IPS-15b (cell line): ENCODE measurements around the gene RAB30.

ENCODE experiments used
- H3K27me3 ChIP-seq: one replicate; pipeline ENCODE4 v1.6.1; 2013; ENCODE audit warnings: low read length; ENCODE audit not compliant: control insufficient read depth, insufficient read depth
- H3K36me3 ChIP-seq: one replicate; pipeline ENCODE4 v1.6.1; 2013; ENCODE audit warnings: low read length; ENCODE audit not compliant: control insufficient read depth, insufficient read depth
- H3K4me1 ChIP-seq: one replicate; pipeline ENCODE4 v1.6.1; 2013; ENCODE audit warnings: mild to moderate bottlenecking, low read length; ENCODE audit not compliant: control insufficient read depth, insufficient read depth
- H3K4me3 ChIP-seq: one replicate; pipeline ENCODE4 v1.5.1; 2013; ENCODE audit warnings: low read depth, low read length
- H3K9ac ChIP-seq: one replicate; pipeline ENCODE4 v1.6.1; 2013; ENCODE audit warnings: low read depth, mild to moderate bottlenecking, low read length
- H3K9me3 ChIP-seq: one replicate; pipeline ENCODE4 v1.6.1; 2013; ENCODE audit warnings: mild to moderate bottlenecking, low read length; ENCODE audit not compliant: control insufficient read depth, insufficient read depth

Gene RAB30

DNA sequence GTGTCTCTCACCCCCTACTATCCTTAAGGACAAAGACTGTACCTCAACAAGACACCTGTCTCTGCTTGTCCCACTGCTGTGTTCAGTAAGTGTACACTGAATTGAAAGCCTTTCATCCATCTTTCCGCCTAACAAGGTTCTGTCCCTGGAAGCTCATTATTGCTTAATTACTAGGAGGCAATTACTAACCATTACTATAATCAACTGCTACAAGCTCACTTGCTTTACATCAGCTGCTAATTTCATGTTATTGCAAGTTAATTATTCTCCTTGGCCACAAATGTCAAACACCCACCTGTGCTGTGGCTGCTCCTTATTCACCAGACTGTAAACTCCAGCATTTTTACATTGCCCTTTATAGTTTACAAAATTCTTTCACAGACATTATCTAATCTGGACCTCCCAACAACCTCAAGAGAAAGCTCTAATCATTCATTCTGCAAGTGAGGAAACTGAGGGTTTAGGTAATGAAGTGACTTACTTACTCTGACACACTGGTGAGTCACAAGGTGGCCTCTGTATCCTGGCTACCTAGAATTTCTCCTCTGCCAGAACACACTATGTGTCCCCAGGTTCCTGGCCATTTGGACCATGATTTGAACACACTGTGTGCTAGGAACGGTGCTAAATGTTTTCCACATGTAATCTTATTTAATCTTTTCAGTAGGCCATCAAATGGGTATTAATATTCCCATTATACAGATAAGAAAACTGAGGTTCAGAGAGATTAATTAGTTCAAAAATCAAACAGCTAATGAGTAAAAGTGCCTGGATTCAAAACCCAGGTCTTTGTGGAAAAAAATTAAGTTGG, 66.7 kb downstream of the RAB30 start:
- Histone ChIP-seq H3K4me1 (peaks cover 2% of the 10 kb centered on the region), H3K27me3 (no peaks in the 10 kb centered on the region), H3K4me3 (no peak overlapping the region), H3K9me3 (no peaks in the 10 kb centered on the region), H3K36me3 (no peaks in the 10 kb centered on the region), H3K9ac (no peak overlapping the region)

DNA sequence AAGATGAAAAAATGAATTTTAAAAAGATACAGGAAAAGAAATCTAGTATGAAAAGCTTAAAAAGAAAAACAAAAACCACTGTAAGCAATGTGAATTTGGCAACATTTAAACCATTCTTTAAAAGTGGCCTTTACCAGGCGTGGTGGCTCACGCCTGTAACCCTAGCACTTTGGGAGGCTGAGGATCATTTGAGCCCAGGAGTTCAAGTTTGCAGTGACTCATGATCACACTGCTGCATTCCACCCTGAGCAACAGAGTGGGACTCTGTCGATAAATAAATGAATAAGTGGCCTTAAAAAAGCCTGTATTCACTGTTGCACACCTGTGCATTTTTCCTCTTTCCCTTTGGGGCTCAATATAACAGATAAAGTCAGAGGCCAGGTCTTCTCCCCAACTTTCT, 69.2 kb downstream of the RAB30 start:
- Histone ChIP-seq H3K4me1 (peaks cover 2% of the 10 kb centered on the region), H3K9ac (no peak overlapping the region), H3K36me3 (no peaks in the 10 kb centered on the region), H3K9me3 (no peaks in the 10 kb centered on the region), H3K4me3 (no peak overlapping the region), H3K27me3 (no peaks in the 10 kb centered on the region)

DNA sequence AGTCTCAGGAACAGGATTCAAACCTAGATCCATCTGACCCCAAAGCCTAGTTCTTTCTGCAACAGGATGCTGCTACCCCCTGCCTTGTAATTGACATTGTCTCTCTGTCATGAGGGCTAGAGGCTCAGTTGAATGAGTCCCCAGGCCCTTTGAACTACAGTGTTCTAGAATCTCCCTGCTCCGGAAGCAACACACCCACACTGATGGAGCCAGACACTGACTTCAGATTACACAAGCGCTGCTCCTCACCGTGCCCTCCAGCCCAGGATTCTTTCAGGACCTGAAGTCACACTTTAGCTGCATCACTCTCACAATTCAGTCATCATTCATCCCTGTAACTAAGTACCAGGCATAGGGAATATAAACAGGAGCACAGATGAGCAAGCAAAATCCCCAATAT, 69.6 kb downstream of the RAB30 start:
- Histone ChIP-seq H3K36me3 (no peaks in the 10 kb centered on the region), H3K9ac (no peak overlapping the region), H3K4me3 (no peak overlapping the region), H3K4me1 (no peaks in the 10 kb centered on the region), H3K27me3 (no peaks in the 10 kb centered on the region), H3K9me3 (no peaks in the 10 kb centered on the region)

DNA sequence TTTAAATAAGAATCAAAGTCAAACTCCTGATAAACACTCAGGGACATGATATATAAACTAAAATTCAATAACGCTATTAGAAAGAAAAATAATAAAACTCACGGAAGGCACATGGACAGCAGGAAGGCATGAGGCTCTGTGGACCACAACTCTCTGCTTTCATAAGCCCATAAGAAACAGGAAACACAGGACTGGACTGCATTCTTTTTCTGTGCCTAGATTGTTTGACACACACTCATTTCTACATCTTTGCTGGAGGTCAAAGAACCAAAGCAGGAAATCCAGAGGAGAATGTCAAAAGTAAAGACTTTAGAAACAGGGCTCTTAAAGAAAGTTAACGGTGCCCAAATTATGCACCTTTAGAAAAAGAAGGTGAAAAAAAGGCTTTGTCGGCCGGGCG, 71.3 kb downstream of the RAB30 start:
- Histone ChIP-seq H3K4me1 (no peaks in the 10 kb centered on the region), H3K4me3 (no peak overlapping the region), H3K9me3 (no peaks in the 10 kb centered on the region), H3K9ac (no peak overlapping the region), H3K27me3 (no peaks in the 10 kb centered on the region), H3K36me3 (no peaks in the 10 kb centered on the region)

DNA sequence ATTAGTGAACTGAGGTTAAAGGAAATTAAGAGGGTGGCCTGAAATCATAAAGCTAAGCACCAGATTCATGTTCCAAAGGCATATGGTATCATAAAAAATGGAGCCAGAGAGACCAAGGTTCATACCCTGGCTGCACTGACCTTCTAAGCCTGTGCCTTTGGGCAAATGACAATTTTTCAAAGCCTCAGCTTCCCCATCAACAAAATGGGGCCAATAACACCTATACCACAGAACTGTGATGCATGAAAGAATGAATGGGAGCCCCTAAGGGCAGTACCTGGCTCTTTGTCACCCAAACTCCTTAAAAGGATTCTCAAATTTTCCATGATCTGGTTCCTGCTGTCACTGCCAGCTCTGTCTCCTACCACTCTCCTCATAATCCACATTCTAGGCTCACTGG, 72.5 kb downstream of the RAB30 start:
- Histone ChIP-seq H3K4me3 (no peak overlapping the region), H3K9me3 (no peaks in the 10 kb centered on the region), H3K36me3 (no peaks in the 10 kb centered on the region), H3K9ac (no peak overlapping the region), H3K4me1 (no peaks in the 10 kb centered on the region), H3K27me3 (no peaks in the 10 kb centered on the region)

DNA sequence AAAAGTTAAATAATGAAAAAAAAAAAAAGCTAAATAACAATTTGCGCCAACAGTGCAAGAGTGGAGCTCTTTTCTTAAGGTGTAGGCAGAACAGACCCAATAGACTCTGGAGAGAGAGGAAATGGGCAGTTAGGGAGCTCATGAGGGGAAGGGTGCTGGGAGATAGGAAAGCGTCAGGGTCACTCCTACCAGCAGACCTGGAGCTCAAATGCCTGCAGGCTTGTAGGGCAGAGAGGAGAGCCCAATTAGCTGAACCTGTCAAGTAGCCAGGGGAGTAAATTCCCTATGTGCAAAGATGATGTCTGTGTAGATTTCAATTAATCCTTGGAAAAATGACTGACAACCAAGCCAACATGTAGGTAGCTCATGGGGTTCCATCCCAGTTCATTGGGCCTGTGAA, 73.0 kb downstream of the RAB30 start:
- H3K9ac ChIP-seq = no peak overlapping the region
- H3K4me3 ChIP-seq = no peak overlapping the region
- no peaks in the 10 kb centered on the region for H3K36me3 ChIP-seq
- H3K9me3 ChIP-seq = no peaks in the 10 kb centered on the region
- no peaks in the 10 kb centered on the region for H3K27me3 ChIP-seq
- no peaks in the 10 kb centered on the region for H3K4me1 ChIP-seq

DNA sequence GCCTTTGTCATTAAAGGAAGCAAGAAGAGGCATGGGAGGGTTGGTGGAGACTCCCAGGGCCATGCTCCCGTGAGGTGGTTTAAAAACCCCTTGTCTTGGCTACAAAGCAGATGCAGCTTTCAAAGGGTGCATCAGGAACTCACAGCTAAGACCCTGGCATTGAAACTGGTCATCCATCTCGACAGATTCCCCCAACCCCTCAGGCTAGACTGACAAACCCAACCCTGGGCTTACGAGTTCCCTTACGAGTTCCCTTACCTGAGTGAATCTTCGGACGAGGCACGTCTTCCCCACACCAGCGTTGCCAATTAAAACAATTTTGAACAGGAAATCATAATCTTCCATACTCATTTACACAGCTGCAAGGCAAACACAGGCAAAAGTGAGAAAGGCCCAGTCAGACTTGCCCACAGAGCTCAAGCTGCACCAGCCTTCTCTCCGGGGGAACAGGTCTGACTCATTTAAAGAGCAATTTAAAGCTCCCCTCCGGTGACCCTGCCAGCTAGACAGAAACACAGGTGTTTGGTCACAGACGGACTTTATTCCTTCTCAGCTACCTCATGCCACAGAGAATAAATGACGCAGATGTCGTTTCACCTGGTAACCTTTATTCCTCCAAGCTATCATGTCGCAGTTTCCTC, 74.6 kb downstream of the RAB30 start:
- Histone ChIP-seq H3K9me3 (no peaks in the 10 kb centered on the region), H3K27me3 (no peaks in the 10 kb centered on the region), H3K9ac (no peak overlapping the region), H3K36me3 (no peaks in the 10 kb centered on the region), H3K4me3 (no peak overlapping the region), H3K4me1 (no peaks in the 10 kb centered on the region)

DNA sequence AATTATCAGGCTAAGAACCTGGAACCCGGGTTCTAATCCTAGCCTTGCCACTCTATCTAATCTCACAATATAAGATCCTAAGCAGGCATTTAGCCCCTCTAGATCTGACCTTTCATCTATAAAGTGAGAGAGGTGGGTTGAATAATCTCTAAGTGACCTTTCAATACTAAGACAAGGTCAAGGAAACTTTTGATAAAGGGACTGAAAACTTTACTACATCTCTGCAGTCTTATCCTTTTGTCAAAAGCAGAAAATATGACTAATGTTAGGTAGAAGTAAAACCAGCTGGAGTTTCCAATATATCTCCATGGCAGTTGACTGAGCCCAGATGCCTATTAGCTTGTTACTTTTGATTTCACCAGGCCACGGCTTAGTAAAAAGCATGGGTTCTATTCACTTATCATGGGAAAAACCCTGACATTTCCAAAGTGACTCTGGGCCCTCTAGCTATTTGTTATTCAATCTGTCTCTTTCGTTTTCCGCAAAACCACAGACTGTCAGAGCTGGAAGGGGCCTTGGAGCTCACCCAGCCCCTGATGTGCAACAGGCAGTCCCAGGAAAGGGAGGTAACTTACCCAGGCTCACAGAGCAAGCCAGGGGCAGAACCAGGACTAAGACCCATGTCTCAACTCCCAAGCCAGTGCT, 75.8 kb downstream of the RAB30 start:
- no peaks in the 10 kb centered on the region for H3K36me3 ChIP-seq
- H3K27me3 ChIP-seq = no peaks in the 10 kb centered on the region
- H3K4me1 ChIP-seq = no peaks in the 10 kb centered on the region
- no peak overlapping the region for H3K4me3 ChIP-seq
- H3K9me3 ChIP-seq = no peaks in the 10 kb centered on the region
- H3K9ac ChIP-seq = no peak overlapping the region

DNA sequence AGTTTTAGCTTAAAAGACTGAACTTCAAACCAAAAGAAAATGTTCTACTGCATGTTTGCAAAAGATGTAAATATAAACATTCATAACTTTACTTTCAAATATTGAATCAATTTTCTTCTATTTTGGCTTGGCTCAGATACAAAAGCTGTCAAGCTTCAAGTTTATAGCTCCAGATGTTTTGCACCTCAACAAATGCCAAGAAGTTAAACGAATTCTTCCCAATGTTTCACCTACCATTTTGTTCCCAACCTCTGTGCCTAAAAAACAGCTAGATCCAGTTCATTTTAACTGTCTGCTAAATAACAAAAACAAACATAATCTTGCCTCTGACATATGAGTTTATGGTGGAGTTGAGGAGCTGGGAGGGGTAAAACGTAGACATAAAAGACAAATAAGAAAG, 76.5 kb downstream of the RAB30 start:
- Histone ChIP-seq H3K27me3 (no peaks in the 10 kb centered on the region), H3K4me3 (no peak overlapping the region), H3K9ac (no peak overlapping the region), H3K4me1 (no peaks in the 10 kb centered on the region), H3K9me3 (no peaks in the 10 kb centered on the region), H3K36me3 (no peaks in the 10 kb centered on the region)

DNA sequence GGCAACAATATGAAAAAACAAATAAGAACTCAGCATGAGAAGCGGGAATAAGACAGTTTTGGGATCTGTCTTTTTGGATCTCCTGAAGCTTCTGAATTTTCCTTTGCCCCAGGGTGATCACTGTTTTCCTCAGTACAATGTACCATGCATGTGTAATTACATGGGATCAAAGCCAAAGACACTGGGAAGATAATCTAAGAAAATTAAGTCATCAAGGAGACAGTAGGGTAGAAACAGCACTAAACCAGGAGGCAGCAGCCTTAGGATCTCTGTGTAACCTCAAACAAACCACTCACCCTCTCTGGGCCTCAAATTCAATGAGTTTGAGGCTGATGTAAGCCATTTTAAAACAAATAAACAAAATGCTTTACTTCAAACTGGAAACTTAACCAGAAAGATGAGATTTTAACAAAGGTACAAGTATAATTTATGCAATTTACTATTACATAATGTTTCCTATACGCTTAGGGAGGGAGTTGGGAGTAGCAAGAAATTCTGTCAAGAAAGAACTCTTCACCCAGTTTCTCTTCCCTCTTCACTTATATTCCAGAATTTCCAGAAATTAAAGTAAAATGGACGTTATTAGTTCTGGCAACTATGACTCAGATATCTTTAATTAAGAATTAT, 77.0 kb downstream of the RAB30 start:
- no peaks in the 10 kb centered on the region for H3K9me3 ChIP-seq
- H3K27me3 ChIP-seq = no peaks in the 10 kb centered on the region
- H3K4me3 ChIP-seq = no peak overlapping the region
- no peaks in the 10 kb centered on the region for H3K36me3 ChIP-seq
- no peak overlapping the region for H3K9ac ChIP-seq
- no peaks in the 10 kb centered on the region for H3K4me1 ChIP-seq

DNA sequence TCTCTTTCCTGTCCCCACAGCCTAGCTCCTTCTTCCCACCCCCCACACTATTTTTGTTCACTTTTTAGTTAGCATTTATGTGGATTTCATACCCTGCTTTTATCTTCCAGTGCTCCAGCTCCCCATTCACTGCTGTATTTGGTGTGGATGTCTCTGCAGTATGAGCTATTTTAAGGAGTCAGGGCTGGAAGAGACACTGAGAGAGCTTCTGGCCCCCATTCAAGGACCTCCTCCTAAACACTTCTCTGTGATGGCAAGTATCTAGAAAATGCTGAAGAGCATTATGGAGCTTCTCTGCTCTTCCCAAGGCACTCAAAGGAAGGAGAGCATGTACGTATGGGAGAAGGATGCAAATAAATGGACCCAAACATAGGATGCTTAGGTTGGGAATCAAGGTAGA, 79.5 kb downstream of the RAB30 start:
- H3K4me1 ChIP-seq = no peaks in the 10 kb centered on the region
- H3K4me3 ChIP-seq = no peak overlapping the region
- H3K9ac ChIP-seq = no peak overlapping the region
- H3K36me3 ChIP-seq = no peaks in the 10 kb centered on the region
- no peaks in the 10 kb centered on the region for H3K27me3 ChIP-seq
- no peaks in the 10 kb centered on the region for H3K9me3 ChIP-seq
